ENCODE results near the gene TAX1BP3.

The TAX1BP3 gene

GRCh38 chr17:3695129-3695722, 26.8 kb upstream of the TAX1BP3 start:
- no peak for DNase-seq (ENCODE audit: low read depth, low spot score)
- TF ChIP-seq CTCF (IDR thresholded peaks at IDR 0.05; ENCODE audit: insufficient read depth, low read length, missing control alignments) = no peak
- POLR2A ChIA-PET = interaction anchor here (0.5 kb wide), 1 partner anchor 16 kb away, joined by 3 read pairs; no protein-coding TSS in a partner anchor
- CTCF ChIA-PET = interaction anchor here (0.6 to 2.0 kb wide), 6 partner anchors 12 to 1020 kb away, joined by 3 to 5 read pairs (median 3); partner anchors contain the start of gene NCBP3
- peak overlapping the region; percentile 60 for H3K4me3 ChIP-seq (ENCODE audit: low read depth, low read length)

GRCh38 chr17:3693829-3694231, 25.5 kb upstream of the TAX1BP3 start:
- no peak for TF ChIP-seq CTCF (IDR thresholded peaks at IDR 0.05; ENCODE audit: insufficient read depth, low read length, missing control alignments)
- POLR2A ChIA-PET = interaction anchor here (0.7 kb wide), 1 partner anchor 935 kb away, joined by 3 read pairs; no protein-coding TSS in a partner anchor
- no peak overlapping the region for H3K4me3 ChIP-seq (ENCODE audit: low read depth, low read length)
- CTCF ChIA-PET = interaction anchor here (1.2 kb wide), 1 partner anchor 9 kb away, joined by 3 read pairs; no protein-coding TSS in a partner anchor
- no peak for DNase-seq (ENCODE audit: low read depth, low spot score)

DNA sequence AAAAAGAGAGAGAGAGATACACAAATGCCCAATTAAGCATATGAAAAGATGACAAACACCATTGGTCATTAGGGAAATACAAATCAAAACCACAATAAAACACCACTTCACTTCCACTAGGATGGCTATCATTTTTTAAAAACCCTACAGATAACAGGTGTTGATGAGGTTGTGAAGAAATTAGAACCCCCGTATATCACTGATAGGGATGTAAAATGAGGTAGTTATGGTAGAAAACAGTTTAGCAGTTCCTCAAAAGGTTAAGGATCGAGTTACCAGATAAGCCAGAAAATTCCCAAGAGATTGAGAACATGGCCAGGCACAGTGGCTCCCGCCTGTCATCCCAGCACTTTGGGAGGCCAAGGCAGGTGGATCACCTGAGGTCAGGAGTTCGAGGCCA, 24.8 kb upstream of the TAX1BP3 start:
- POLR2A ChIA-PET = no interaction called here
- CTCF ChIA-PET = interaction anchor here (1.0 to 1.4 kb wide), 3 partner anchors 8 to 153 kb away, joined by 3 to 7 read pairs (median 3); partner anchors contain the start of gene NCBP3
- no peak overlapping the region for H3K4me3 ChIP-seq (ENCODE audit: low read depth, low read length)
- DNase-seq (ENCODE audit: low read depth, low spot score) = no peak
- TF ChIP-seq CTCF (IDR thresholded peaks at IDR 0.05; ENCODE audit: insufficient read depth, low read length, missing control alignments) = no peak

GRCh38 chr17:3692346-3692745, 24.0 kb upstream of the TAX1BP3 start:
- ChIA-PET POLR2A (no interaction called here), CTCF (interaction anchor here (1.0 to 1.4 kb wide), 3 partner anchors 10 to 154 kb away, joined by 3 to 7 read pairs (median 3); partner anchors contain the start of gene NCBP3)
- DNase-seq (ENCODE audit: low read depth, low spot score) = no peak
- TF ChIP-seq CTCF (IDR thresholded peaks at IDR 0.05; ENCODE audit: insufficient read depth, low read length, missing control alignments) = no peak
- no peak overlapping the region for H3K4me3 ChIP-seq (ENCODE audit: low read depth, low read length)

GRCh38 chr17:3691617-3692067, 23.3 kb upstream of the TAX1BP3 start:
- POLR2A ChIA-PET = no interaction called here
- no peak overlapping the region for H3K4me3 ChIP-seq (ENCODE audit: low read depth, low read length)
- DNase-seq (ENCODE audit: low read depth, low spot score) = no peak
- CTCF ChIA-PET = interaction anchor here (1.3 to 1.4 kb wide), 2 partner anchors 9 to 31 kb away, joined by 3 to 7 read pairs; no protein-coding TSS in a partner anchor
- no peak for TF ChIP-seq CTCF (IDR thresholded peaks at IDR 0.05; ENCODE audit: insufficient read depth, low read length, missing control alignments)

GRCh38 chr17:3690094-3690715, 21.8 kb upstream of the TAX1BP3 start:
- TF ChIP-seq CTCF (IDR thresholded peaks at IDR 0.05; ENCODE audit: insufficient read depth, low read length, missing control alignments) = no peak
- POLR2A ChIA-PET = no interaction called here
- CTCF ChIA-PET = no interaction called here
- DNase-seq (ENCODE audit: low read depth, low spot score) = no peak
- H3K4me3 ChIP-seq (ENCODE audit: low read depth, low read length) = no peak overlapping the region

Data from AG04449 (cell line).